Testis (tissue), 2 donors: Measurements from ENCODE around the gene GRM4.

ENCODE experiments used
- POLR2A ChIP-seq: fragments of 450-650 bp; IDR thresholded peaks from one replicate; pipeline ENCODE4 v1.6.1; 2017; ENCODE audit warnings: antibody characterized with exemption, mild to moderate bottlenecking, moderate library complexity
- TF ChIP-seq, protein P1 (sequence below), 3 experiments: fragments of 450-650 bp in 2 of 3; fragments of 200-600 bp in 1 of 3; sonication (generic) in 1 of 3; IDR thresholded peaks; one replicate each; pipeline ENCODE4 v1.5.1; 2016 to 2019; ENCODE audit warnings: antibody characterized with exemption in 3 of 3, mild to moderate bottlenecking in 2 of 3, moderate library complexity in 1 of 3

DNA sequence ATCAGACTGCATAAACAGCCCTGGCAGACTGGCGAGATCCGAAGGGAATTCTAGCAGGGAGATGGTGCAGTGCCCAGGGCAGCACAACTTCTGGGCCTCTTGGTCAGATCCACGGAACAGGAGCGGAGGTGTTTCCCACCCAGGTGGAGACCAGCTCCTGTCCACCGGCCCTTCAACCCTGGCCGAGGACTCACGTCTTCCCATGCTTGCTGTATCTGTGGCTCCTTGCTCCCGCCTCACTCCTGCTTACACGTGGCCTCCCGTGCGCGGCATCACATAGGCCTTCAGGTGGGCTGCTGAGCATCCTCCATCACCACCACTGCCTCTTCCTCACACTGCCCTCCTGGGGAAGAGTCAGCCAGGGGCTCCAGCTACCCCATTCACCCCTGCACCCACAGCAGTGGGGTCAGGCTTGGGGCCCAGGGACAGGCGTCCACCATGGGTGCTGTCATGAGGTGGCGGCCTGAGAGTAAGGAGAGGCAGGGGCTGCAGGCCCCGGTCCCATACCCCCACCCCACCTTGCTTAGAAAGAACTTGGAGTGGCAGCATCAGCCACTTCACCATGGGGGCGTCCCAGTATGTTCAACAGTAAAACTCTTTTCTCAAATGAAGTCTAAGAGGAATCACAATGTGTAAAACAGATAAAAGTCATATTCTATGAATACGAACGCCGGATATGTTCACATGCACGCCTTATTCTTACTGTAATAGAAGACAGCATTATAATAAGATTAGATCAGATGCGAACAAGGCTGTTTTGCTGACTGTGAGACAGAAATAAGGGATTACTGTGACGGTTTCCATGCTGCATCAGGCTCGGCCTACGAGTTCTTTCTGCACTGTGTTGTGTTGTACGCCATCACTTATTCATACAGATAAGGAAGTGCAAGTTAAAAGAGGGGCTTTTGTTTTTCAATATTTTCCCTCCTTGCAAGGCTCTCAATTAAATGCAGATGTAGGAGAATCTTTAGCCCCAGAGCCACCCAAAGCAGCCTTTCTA is 165.4 kb downstream of the GRM4 start:
- TF ChIP-seq, protein P1, sequence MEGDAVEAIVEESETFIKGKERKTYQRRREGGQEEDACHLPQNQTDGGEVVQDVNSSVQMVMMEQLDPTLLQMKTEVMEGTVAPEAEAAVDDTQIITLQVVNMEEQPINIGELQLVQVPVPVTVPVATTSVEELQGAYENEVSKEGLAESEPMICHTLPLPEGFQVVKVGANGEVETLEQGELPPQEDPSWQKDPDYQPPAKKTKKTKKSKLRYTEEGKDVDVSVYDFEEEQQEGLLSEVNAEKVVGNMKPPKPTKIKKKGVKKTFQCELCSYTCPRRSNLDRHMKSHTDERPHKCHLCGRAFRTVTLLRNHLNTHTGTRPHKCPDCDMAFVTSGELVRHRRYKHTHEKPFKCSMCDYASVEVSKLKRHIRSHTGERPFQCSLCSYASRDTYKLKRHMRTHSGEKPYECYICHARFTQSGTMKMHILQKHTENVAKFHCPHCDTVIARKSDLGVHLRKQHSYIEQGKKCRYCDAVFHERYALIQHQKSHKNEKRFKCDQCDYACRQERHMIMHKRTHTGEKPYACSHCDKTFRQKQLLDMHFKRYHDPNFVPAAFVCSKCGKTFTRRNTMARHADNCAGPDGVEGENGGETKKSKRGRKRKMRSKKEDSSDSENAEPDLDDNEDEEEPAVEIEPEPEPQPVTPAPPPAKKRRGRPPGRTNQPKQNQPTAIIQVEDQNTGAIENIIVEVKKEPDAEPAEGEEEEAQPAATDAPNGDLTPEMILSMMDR (IDR thresholded peaks at IDR 0.05) = no peak
- TF ChIP-seq POLR2A = no peak
